NCI-H1105 (cell line): ENCODE data around the gene CDH13.

ENCODE experiments used
- DNase-seq: peaks from one replicate; lab custom pipeline; 2025; lab: John Stamatoyannopoulos, UW

Gene CDH13

DNA sequence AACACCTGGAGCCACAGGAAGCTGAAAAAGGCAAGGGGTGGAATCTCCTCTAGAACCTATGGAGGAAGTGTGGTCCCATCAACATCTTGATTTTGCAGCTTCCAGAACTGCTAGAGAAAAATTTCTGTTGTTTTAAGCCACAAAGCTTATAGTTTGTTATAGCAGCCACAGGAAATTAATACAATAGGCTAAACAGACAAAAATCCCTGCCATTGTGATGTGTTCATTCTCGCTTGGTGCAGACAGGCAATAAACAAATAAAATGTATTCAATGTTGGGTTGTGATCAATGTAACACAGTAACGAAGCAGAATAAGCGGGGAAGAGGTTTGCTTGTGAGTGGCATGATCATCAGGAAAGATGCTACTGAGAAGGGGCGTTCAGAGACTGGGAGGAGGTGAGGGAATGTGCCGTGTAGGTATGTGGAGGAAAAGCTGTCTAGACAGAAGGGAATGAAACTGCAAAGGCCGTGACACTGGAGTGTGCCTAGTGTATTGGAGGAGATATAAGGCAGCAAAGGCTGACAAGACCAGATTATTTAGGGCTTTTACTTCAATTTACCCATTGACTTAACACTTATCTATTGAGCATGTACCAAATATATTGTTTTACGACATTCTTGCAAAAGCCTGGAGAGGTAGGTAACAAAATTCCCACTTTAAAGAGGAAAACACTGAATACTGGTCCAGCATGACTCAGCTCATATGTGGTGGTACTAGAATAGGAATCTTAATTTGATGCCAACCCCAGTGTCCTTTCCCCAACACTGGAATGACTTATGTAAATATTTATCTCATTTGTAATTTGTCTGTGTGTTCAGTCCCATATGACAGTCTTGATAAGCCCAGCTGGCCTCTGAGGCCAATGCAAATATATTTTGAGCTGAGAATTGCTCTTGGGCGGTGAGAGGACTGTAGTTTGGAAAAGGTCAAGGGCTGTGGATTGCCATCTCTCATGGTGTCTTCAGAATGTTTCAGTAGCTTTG is 375.9 kb downstream of the CDH13 start:
- DNase-seq, result no peak

DNA sequence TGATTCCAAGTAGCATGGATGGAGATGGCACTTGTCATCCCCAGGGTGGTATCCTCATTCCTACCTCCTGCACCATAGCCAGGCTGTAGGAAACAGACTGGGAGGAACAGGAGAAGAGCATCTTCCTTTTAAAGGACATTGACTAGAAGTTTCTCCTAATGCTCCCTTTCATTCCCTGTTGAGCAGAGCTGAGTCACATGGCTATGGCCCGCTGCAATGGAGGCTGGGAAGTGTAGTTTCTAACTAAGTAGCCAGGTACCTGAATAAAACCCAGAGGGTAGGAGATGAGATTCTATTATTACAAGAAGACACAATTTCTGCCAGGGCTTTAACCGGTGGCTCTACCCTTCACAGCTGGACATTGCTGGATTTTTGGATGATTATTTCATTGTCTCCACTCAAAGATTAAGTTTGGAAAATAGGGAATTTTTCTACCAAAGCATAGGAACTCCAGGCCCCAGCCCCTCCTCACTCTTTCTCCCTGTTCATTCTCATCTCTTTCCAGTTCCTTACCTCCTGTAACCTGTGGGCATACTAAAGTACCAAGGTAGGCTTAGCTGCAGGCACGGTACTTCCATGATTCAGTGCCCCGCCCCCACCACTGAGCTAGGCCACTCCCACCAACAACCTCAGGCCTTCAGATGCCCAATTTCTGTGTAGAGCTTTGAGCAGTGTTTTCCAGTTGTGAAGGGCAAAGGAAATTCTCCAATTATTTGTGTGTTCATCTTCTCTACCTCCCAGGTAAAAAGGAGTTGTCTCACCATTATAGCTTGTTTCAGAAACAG is 378.3 kb downstream of the CDH13 start:
- no peak for DNase-seq

DNA sequence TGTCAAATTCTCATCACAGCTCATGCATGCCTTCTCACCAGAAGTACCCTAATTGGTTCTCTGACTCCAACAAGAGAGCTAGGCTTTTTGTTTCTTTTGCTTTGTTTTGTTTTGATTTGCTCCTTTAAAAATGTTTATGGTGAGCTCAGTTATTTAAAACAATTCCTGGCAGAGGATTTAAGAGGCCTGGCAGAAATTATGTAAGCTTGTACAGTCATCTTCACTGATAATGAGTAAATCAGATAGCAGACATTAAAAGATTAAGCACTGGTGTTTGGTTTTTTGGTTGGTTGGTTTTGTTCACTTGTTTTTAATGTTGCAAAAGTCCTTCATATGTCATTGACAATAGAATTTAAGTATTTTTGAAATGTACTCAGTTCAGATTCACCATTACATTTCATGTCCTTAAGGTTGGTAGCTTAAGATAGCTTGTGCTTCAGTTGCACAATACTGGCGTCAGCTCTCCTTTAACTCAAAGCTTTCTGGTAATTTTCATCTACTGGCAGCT is 378.9 kb downstream of the CDH13 start:
- no peak for DNase-seq

DNA sequence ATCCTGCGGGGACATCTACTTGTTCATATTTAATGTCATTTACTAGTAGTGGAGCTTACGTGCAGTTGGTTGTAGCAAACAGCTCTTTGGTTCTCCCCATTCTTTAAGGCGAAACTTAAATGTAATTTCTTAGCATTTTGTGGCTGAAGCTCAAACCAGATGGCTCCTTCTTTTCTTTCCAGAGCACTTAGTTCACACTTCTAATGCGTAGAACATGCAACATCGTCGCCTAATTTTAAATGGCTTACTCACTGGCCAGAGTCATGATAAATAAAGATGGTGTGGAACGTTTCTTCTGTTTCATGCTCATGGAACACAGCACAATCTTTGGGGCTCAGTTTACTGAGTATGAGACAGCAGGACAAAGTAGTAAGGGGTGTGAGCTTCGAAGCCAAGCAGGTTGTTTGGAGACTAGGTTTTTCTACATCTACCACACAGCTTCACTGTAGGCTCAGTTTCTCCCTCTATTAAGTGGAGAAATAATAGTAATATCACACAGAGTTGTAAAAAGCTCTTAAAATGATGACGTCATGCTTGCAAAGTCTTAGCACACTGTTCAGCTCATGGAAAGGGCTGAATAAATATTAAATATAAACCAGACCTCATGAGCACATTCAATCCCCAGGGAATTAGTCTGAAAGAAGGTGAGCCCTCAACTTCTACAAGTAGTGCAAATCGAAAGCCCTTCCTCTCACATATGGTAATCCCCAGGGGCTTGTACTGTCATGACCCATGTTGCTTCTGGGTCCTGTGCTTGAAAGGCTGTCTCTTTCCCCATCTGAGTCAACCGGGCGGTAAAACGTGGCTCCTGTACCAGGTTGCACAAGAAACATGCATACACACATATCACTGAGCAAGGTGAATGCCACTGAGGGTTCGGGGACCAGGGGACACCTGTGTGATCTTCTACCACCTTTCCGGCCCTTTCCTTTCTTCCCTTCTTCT is 384.3 kb downstream of the CDH13 start:
- no peak for DNase-seq

DNA sequence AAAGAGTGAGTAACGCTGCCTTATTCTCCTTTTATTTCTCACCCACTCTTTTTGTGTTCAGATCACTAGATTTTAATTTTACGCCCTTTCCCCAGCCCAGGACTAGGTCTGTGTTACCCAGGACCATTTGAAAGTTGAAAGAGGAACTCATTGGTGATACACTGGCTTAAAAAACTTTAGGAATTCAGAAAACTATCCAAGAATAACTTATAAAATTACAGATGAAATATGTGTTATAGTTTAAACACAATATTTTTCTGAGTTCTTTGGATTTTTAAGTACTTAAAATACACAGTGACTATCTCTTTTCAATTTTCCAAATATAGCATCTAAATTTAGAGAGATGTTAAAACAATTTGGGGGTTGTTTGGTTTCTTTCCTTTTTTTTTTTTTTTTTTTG is 385.2 kb downstream of the CDH13 start:
- no peak for DNase-seq

DNA sequence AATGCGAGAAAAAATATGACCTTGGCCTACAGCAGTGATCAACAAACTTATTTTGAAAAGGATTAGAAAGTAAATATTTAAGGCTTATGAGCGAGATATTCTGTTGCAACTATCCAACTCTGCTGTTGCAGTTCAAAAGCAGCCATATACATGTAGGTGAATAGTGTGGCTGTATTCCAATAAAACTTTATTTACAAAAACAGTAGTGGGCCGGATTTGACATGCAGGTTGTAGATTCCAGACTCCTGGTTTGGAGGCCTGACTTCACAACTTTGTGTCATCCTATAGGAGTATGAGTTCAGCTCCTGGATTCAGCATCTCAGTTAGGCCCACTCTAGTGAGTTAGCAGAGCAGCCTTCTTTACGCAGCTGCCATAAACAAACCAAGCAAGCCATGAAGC is 386.3 kb downstream of the CDH13 start:
- DNase-seq, result no peak

DNA sequence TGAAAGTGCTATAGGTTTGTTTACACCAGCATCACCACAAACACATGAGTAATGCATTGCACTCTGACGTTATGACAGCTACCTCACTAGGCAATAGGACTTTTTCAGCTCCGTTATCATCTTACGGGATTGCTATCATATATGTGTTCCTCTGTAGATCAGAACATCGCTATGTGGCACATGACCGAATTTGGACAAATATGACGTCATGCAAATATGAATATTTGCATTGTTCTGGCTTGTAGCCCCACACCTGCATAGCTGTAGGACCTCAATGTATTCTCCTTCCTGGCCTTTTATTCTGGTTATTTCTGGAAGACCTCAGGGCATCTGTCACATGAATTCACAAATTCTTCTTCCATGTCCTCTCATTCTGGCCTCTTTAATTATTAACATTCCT is 393.2 kb downstream of the CDH13 start:
- DNase-seq, result no peak

DNA sequence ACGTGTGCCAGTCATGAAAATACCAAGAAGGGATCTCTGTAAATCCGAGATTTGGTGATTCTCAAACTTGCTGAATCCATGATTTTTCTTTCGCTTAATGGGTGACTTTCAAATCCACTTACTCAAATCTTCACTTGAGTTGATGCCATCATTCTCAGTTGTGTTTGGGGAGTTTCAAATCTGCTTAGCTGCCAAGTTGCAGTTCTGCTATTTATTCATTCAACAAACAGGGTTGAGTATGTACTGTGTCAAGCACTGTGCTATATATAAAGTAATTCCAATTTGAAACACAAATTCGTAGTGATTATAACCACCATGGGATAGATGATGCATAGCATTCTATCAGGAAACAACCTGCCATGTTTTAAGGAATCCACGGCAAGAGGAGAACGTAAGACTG is 394.3 kb downstream of the CDH13 start:
- DNase-seq, result no peak

DNA sequence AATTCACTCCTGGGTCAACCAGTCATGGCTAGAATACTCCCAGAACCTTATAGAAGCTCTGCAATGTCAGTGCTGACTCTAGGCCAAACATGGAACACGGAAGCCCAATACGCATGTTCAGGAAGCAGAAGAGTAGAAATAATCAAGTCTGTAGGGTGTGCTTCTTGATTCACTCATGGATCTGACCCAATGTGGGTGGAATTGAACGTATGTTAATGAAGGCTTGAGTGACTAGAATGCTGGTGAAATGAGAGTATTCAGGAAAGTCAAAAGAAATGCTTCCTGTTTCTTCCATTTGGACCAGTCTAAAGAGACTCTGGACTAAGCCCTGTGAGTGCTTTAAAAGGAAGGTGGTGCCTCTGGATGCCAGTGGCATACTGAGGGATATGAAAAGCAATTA is 395.0 kb downstream of the CDH13 start:
- no peak for DNase-seq

DNA sequence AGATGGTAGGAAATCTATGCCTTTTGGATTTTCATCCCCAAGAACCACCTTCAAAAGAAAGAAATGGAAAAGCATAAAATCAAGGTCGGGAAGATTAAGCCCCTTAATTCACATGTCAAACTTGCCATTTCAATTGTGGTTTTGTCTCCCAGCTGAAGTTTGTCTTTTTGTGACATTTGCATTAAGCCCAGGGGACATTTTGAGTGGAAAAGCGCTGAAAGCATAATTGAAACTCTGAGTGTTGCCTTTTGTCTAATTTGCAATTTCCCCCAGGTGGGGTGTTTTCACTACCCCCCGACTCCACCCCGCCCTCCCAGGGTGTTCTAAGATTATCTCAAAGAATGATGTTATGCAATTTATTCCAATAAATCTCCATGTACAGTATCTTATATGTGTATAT is 396.2 kb downstream of the CDH13 start:
- no peak for DNase-seq

DNA sequence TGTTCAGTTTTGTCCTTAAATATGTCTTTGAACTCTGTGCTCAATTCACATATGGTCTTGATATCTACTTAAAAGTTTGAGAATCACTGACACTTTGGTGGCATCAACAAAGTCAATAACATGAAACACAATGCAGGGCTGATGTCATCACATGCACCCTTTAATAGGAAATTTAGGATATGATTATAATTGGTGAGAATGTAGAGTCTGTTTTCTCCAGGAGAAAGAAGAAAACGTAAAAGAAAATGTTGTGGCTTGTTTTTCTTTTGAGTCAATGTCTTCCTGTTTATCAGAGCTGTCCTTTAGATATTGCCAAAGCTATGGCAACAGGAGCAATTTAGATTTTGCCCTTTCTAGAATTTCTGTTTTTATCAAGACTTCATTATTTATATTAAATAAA is 396.9 kb downstream of the CDH13 start:
- no peak for DNase-seq

DNA sequence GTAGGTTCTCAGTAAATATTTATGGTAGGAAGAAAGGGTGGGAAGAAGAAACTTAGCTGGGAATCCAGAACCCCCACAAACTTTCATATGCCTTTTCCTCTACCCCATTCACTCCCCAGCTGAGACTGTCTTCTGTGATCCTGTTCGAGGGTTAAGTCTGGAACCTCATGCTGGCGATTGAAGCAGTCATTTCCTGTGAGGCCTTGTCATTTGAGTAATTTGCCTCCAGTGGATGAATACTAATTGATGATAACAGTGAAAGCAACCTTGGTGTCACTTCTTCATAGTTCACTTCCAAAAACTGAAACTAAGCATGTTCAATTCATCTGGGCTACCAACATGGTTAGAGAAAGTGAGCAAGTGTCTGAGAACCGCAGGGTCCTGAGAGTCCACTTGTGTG is 401.2 kb downstream of the CDH13 start:
- no peak for DNase-seq

DNA sequence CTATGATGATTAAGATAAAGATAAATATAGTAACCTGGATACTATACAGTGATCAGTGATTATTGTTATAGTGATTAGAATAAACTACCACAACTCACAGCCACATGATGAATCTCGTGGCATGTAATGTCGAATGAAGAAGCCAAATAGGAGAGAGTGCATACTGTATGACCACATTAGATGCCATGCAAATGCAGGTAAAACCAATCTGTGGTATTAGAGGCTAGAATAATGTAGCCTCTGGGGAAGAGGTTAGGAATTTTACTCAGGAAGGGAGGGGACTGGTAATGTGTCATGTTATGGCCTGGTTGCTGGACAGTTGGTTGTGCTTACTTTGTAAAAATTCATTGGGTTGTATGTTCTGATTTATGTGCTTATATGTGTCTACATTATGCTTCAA is 402.7 kb downstream of the CDH13 start:
- no peak for DNase-seq

DNA sequence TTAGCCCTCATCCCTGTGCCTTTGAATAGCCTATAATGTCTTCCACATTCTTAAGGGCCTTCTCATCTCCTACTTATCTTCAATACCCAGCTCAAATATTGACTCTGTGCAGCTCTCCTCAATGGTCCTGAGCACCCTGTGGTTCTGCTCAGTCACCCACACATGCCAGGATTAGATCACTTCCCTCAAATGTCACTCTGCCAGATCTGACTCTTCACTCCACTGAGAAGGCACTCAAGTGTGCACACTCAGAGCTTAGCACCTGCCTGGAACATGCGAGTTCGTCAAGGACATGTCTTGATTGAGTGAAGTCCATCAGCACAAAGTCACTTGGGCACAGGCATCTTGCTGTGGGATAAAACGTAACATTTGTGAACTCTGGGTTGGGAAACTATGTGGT is 404.8 kb downstream of the CDH13 start:
- DNase-seq, result no peak

DNA sequence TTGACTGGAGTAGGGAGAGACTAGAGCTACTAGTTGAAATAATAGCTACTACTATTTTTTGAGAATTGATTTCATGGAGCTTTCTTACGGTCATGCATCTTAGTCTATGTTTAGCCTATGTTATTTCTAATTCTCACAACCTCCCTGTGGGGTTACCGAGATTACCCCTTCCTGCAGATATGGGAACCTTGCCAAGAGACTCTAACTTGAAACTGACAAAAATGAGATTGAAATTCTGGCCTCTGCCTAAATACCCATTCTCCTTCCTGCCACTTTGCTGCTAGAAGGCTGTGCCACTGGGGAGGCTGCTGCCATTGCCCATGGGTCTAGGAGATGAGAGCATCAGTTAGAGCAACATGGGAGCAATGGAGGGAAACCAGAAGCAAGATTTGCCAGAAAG is 410.3 kb downstream of the CDH13 start:
- no peak for DNase-seq

DNA sequence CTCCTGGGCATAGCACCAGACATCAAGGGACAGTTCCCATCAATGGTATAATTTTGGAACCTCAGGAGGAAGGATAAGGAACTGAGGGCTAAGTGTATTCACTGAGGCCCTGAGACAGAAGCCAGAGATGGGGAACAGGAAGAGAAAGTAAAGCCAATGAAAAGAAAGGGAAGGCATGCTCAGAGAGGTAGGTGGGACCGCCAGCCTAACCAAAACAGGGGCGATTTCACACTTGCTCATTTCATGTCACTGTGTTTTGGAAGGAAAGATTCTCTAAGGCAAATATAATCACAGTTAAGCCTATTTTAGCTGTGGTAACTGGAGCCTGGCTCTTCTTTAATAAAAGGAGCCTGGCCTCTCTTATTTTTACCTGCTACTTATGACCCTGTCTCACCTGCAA is 411.1 kb downstream of the CDH13 start:
- no peak for DNase-seq

DNA sequence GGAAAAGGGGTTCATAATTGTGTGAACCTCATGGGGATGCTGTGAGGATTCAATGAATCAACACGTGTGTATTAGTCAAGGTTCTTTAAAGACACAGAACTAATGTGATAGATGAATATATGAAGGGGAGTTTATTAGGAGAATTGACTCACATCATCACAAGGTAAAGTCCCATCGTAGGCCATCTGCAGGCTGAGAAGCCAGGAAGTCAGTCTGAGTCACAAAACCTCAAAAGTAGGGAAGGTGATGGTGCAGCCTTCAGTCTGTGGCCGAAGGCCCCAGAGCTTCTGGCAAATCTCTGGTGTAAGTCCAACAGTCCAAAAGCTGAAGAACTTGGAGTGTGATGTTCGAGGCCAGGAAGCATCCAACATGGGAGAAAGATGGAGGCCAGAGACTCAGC is 413.4 kb downstream of the CDH13 start:
- no peak for DNase-seq

DNA sequence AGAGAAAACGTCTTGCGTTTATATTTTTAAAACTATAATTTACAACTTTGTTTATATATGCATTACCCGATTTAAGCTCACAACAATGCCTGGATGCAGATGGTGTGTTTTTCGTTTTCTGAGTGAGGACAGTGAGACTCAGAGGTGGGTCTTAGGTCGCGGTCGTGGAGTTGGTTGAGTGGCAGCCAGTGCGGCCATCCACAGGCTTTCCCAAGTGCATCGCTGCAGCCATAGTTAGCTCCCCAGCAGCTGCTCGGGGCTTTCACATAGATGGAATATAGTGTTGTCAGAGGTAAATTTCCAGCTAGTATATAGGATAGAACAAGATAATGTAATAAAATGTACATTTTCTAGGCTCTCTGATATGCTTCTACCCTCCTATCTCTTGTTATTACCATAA is 417.8 kb downstream of the CDH13 start:
- DNase-seq, result no peak

DNA sequence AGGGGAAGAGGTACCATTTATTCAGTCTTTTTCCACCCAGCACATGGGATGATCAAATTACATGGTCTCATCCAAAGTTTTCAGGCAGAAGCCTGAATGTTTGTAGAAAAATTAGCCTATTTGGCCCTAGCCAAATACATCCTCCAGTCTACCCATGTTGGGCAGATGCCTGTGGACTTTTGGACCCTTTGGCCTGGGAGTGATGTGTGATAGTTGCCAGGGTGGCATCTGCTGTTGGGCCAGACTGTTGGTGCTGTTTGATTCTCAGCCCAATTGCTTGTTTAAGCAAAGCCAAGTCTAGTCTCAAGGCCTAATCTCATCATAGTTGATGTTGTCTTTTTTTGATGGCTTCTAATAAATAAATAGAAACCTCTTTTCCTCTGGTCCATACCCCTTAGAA is 419.0 kb downstream of the CDH13 start:
- DNase-seq, result no peak

DNA sequence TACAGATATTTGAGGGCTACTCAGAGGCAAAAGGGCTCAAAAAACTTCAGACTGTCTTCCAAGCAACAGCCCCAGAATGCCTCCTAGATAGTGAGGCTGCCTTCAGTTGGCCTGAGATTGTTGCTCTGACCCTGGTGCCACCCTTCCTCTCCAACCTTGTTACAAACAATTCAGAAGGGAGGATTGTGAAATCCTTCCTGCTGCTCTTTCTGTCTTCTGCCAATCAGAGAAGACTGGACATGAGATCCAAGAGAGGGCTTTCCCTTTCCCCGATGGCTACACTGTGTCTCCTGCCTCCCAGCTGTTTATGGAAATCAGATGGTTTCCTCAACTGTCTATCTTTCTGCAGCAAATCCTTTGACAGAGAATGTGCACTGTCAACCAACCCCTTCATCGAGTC is 419.9 kb downstream of the CDH13 start:
- no peak for DNase-seq

DNA sequence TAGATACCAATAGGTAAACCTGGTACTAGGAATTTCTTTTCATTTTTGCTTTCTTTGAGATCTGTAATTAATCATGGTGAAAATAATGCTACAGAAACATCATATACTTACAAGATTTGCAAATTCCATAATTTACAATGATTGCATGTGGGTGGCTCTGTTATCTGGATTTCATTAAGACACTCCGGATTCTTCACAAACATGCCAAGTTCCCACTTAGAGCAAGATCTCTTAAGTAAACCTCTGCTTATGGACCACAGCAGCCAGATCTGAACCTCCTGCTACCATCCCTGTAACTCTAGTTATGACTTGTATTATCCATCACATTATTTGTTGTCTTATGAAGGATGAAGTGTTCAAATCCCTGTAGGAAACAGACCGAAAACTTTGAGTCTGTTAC is 424.7 kb downstream of the CDH13 start:
- DNase-seq, result no peak

DNA sequence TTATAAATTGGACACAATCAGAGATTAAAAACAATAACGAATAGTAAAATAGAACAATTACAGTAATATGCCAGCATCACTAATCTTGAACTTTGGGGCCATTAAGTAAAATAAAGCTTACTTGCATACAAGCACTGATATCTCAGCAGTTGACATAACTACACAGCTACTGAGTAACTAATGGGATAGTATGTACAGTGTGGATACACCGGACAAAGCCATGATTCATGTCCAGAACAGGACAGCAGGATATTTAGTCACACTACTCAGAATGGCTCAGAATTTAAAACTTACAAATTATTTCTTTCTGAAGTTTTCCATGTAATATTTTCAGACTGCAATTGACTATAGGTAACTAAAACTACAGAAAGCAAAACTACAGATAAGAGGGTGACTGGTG is 427.5 kb downstream of the CDH13 start:
- no peak for DNase-seq
